ENCODE results near the gene BARX1.

BARX1 gene

DNA sequence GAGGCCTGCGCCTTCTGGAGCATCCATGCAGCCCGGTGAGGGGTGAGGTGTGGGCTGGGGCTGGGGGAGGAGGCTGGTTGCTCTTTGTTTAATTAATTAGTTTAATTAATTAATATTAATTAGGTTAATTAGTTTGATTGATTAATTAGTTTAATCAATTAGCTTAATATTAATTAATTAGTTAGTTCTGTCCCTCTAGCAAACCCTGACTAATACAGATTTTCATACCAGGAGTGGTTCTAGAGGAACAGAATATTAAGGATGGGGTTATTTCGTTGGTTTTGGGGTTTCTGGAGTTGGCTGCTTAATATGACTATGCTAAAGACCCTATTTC, 14.1 kb upstream of the BARX1 start:
- Histone ChIP-seq H3K4me3 (ENCODE audit: low read depth, low read length) (no peak overlapping the region), H3K9me3 (ENCODE audit: severe bottlenecking) (peaks cover 16% of the 10 kb centered on the region), H3K36me3 (no peaks in the 10 kb centered on the region), H3K27ac (no peak overlapping the region), H3K27me3 (ENCODE audit: insufficient read depth, low read depth, severe bottlenecking) (peaks cover 4% of the 10 kb centered on the region)
- DNase-seq, result no peak
- TF ChIP-seq, protein P1, sequence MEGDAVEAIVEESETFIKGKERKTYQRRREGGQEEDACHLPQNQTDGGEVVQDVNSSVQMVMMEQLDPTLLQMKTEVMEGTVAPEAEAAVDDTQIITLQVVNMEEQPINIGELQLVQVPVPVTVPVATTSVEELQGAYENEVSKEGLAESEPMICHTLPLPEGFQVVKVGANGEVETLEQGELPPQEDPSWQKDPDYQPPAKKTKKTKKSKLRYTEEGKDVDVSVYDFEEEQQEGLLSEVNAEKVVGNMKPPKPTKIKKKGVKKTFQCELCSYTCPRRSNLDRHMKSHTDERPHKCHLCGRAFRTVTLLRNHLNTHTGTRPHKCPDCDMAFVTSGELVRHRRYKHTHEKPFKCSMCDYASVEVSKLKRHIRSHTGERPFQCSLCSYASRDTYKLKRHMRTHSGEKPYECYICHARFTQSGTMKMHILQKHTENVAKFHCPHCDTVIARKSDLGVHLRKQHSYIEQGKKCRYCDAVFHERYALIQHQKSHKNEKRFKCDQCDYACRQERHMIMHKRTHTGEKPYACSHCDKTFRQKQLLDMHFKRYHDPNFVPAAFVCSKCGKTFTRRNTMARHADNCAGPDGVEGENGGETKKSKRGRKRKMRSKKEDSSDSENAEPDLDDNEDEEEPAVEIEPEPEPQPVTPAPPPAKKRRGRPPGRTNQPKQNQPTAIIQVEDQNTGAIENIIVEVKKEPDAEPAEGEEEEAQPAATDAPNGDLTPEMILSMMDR (IDR thresholded peaks at IDR 0.05; ENCODE audit: low read depth, low read length), result no peak

DNA sequence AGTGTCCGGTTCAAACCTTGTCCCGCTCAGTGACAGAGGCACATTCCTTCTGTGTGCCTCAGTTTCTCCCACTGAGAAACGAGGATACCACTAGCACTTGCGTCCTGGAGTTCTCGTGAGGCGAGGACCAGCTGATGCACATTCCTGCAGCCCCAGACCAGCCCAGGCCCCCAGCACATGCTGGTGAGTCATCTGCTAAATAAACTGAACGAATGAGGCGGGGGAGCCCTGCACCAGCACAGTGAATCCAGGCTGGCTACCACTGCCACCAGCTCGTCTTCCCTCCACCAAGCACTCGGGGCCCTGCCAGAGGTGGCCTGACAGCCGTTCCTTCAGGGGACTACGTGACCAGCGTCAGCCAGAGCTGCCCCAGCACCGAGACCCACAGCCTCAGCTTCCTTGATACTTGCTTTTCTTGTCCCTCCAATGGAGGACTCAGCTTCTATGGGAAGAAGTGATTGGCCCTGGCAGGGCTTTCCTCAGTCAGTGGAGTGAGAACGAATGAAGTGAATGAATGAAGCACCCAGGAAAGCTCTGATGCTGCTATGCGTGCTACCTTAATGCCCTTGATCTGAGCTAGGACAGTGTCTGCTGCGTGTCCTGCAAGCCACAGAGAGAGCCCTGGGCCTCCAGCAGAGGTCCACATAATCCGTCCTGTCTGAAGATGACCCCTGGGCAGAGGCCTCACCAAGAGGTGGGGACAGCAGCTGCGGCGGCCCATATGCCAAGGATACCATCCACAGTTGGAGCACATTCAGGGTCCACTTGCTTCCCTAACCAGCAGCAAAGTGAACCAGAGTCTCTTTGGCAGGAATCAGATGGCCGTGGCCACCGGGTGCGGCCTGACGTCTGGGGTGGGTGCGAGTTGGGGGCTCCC, 13.5 kb upstream of the BARX1 start:
- H3K36me3 ChIP-seq, result no peaks in the 10 kb centered on the region
- no peak for DNase-seq
- TF ChIP-seq, protein P1 (IDR thresholded peaks at IDR 0.05; ENCODE audit: low read depth, low read length), result no peak
- no peak overlapping the region for H3K27ac ChIP-seq
- H3K27me3 ChIP-seq (ENCODE audit: insufficient read depth, low read depth, severe bottlenecking), result peaks cover 4% of the 10 kb centered on the region
- peaks cover 15% of the 10 kb centered on the region for H3K9me3 ChIP-seq (ENCODE audit: severe bottlenecking)
- H3K4me3 ChIP-seq (ENCODE audit: low read depth, low read length), result no peak overlapping the region

DNA sequence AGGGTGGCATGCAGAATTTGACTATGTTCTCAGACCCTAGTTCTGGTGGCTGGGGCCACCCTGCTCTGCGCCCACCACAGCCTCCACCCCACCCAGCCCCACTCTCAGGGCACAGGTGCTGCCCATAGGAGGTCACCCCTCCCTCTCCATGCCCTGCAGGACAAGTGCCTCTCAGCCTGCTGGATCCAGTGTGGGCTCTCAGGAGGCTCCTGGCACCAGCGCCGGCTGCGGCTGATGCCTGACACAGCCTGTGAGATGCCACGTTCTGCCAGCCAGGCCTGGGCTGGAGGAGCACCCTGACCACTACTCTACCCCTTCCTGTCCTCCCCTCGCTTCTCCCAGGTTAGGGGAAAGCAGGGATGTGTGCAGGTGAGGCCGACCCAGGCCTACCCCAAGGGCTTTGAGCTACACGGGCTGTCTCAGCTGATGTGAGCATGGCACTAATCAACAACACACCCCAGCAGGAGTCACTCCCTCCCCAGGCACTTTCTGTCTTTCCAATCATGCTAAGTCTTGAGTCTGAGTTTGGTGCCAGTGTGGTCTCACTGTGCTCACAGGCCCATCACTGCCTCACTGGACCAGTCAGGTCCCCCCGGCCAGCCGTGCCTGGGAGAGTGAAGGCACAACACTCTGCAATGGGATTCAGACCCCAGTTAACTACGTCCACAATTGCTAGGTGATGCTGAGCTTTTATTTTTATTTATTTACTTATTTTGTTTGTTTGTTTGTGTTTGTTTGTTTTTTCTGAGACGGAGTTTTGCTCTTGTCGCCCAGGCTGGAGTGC, 12.1 kb upstream of the BARX1 start:
- no peak for DNase-seq
- TF ChIP-seq, protein P1 (IDR thresholded peaks at IDR 0.05; ENCODE audit: low read depth, low read length), result no peak
- Histone ChIP-seq H3K27me3 (ENCODE audit: insufficient read depth, low read depth, severe bottlenecking) (peaks cover 4% of the 10 kb centered on the region), H3K36me3 (no peaks in the 10 kb centered on the region), H3K27ac (no peak overlapping the region), H3K4me3 (ENCODE audit: low read depth, low read length) (no peak overlapping the region), H3K9me3 (ENCODE audit: severe bottlenecking) (peaks cover 2% of the 10 kb centered on the region)

DNA sequence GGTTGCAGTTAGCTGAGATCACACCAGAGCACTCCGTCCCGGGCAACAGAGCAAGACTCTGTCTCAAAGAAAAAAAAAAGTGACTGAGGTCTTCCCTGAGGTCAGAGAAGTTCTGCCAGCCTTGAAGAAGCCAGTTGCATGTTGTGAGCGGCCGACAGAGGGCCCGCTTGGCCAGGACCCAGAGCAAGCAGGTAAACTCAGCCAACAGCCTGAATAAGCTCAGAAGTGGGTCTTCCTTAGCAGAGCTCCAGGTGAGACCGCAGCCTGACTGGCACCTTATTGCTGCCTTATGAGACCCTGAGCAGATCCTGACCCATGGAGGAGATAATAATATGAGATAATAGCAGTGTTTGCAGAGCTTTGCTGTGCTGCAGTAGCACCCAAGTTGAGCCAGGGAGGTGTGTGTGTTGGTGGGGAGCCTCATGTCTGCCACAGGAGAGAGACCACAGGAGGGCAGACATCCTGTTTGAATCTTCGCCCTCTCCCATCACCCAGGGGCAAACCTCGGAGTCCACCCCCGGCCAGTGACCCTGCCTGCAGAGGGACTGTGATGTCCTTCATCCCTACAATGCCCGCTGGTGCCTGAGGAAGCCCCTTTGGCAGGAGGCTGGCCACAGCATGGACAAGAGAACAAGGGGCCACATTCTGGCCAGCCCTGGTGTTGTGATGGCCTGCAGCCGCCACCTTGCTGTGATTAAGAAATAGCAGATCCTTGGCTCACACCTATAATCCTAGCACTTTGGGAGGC, 10.8 kb upstream of the BARX1 start:
- H3K9me3 ChIP-seq (ENCODE audit: severe bottlenecking), result no peaks in the 10 kb centered on the region
- no peak overlapping the region for H3K4me3 ChIP-seq (ENCODE audit: low read depth, low read length)
- TF ChIP-seq, protein P1 (IDR thresholded peaks at IDR 0.05; ENCODE audit: low read depth, low read length), result peak; percentile 60
- no peak for DNase-seq
- no peak overlapping the region for H3K27ac ChIP-seq
- peaks cover 9% of the 10 kb centered on the region for H3K27me3 ChIP-seq (ENCODE audit: insufficient read depth, low read depth, severe bottlenecking)
- H3K36me3 ChIP-seq, result no peaks in the 10 kb centered on the region

DNA sequence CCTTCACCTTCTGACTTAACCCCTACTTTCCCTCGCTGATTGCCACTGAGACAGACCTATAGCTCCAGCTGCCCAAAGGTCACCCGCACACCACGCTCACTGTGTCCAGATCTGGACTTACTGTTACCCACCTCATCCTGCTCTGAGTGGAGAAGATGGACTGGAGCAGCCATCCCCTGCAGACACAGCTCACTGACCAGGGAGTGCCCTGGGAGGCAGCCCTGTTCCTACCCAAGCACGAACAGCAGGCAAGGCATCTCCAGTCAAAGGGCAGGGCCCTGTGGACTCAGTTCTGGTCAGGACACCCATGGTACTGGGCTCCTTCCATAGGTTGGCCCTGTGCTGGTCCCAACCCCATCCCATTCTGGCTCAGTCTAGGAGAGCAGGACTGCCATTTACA, 9.5 kb upstream of the BARX1 start:
- Histone ChIP-seq H3K9me3 (ENCODE audit: severe bottlenecking) (no peaks in the 10 kb centered on the region), H3K27ac (no peak overlapping the region), H3K36me3 (no peaks in the 10 kb centered on the region), H3K27me3 (ENCODE audit: insufficient read depth, low read depth, severe bottlenecking) (peaks cover 15% of the 10 kb centered on the region), H3K4me3 (ENCODE audit: low read depth, low read length) (no peak overlapping the region)
- TF ChIP-seq, protein P1 (IDR thresholded peaks at IDR 0.05; ENCODE audit: low read depth, low read length), result no peak
- no peak for DNase-seq

Data from WERI-Rb-1 (cell line).